A549 treated with AZD9567 at 1 μM for 4 hours (cell line): ENCODE data around the gene CX3CL1. TPM values are rescaled to one million over a fixed set of nuclear protein-coding genes. Genes with fewer than 3 reads are reported as not detected.

ENCODE experiments used
- total RNA-seq: library from RNA; stranded (reverse); fragments of 200-300 nt; extraction: Qiagen RNA extraction; gene quantifications from 5 replicates; pipeline ENCODE4 v1.2.3, GENCODE V29; 2022; ENCODE audit not compliant: insufficient read depth

CX3CL1 gene
- total RNA-seq, result 0.10 to 0.42 TPM (median 0.15 TPM) in 4 of 5 replicates, not detected in the other

DNA sequence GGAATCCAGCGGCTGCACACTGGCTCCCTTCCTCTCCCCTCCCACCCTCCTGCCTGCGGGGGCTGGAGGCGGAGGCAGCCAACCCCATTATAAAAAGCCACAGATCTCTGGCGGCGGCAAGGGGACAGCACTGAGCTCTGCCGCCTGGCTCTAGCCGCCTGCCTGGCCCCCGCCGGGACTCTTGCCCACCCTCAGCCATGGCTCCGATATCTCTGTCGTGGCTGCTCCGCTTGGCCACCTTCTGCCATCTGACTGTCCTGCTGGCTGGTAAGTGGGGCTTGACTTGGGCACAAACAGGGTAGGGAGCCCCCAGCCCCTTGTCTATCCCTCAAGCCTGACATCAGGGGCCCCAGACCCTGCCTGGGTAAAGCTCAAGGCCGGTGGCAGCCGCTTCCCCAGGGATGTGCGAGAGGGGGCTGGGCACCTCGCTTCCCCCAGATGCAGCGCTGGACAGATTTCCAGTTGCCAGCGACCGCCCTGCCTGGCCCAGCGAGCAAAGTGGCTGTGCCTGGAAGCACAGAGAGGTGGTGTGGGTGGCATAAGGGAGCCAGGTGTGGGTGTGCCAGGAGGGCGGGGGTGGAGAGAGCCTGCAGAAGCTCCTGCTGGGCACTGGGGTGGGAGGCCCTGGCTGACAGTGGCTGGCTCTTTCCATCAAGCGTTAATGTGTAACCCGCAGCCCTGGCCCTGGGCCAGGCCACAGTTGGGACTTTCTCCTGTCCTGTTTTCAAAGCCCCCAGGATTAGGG lies at the start of gene CX3CL1:
Gene CX3CL1, plus strand, starts transcription at position 119 of the 745 bp plus-strand sequence. Its CDS starts 79 bp downstream, at position 198.

DNA sequence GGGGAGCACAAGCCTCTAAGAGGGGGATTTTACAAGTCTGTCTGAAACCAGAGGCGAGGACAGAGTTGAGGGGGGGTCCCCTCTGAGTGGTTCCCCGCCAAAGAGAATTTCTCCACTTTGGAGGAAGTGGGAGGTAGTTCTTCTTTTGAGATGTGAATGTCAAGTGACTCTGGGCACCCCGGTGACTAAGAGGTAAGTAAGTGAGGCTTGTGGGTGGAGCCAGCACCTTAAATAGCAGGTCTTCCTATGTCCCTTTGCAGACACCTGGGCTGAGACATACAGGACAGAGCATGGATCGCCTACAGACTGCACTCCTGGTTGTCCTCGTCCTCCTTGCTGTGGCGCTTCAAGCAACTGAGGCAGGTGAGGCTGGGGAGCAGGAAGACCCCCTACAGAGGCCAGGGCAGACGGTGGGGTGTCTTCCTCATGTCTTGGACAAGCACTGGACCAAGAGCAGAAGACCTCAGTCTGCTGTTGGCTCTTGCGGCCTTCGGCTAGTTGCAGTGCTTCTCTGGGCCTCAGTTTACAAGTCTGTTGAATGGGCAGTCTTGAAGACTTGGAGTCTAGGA lies 13.7 kb upstream of the CX3CL1 start, which contains the start of gene CCL22:
Gene CCL22, plus strand, starts transcription at position 257 of the 569 bp plus-strand sequence. Its CDS starts 34 bp downstream, at position 291.

DNA sequence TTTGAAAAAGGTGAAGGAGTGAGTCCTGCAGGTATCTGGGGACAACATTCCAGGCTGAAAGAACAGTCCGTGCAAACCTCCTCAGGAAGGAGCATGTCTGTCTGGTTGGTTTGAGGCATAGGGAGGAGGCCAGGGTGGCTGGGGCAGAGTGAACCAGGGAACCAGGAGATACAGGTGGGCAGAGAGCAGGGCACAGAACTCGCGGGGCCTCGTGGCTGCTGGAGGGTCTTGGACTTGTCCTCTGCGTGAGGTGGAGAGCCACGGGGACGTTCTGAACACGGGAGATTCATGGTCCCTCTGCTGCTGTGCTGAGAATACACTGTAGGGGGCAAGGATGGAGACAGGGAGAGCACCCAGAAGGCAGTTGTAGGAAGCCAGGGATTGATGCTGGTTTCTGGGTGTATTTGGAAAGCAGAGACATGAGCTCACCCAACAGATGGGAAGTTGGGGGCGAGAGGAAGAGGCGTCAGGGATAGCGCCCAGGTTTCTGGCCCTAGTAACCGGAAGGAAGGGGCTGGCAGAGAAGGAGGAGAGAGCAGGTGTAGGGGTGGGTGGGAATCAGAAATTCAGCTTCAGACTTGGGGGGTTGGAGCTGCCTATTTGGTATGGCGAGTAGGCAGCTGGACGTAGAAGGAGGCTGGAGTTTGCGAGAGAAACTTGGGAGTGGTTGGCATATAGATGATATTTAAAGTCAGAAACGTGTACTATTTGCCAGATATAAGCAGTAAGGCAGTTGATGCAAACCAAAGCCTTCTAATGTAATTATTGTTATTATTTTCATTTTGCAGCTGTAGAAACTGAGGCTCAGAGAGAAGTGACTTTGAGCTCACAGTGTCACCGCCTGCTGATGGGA lies 31.9 kb downstream of the CX3CL1 start, which contains the start of gene CCL17:
Gene CCL17, plus strand, starts transcription at position 803 of the 853 bp plus-strand sequence. CDS start 9,166 bp downstream, outside the sequence.

Other genes with a start within 250 kb of the CX3CL1 start
- 88.3 to 119 TPM (median 92.3 TPM) in 5 replicates for gene PSME3IP1, start 186.5 kb upstream of the CX3CL1 start, total RNA-seq
- 27.0 to 31.4 TPM (median 30.1 TPM) in 5 replicates for gene RSPRY1, start 186.2 kb upstream of the CX3CL1 start, total RNA-seq
- gene ARL2BP, start 127.2 kb upstream of the CX3CL1 start, total RNA-seq, result 71.4 to 80.8 TPM (median 77.2 TPM) in 5 replicates
- gene PLLP, start 87.8 kb upstream of the CX3CL1 start, total RNA-seq, result 1.2 to 2.0 TPM (median 1.5 TPM) in 5 replicates
- gene CCL22, start 13.7 kb upstream of the CX3CL1 start, total RNA-seq, result 0.03 to 0.05 TPM (median 0.05 TPM) in 4 of 5 replicates, not detected in the other
- not detected in 5 replicates for gene CCL17, start 32.3 kb downstream of the CX3CL1 start, total RNA-seq
- gene CIAPIN1, start 74.9 kb downstream of the CX3CL1 start, total RNA-seq, result 71.9 to 141 TPM (median 75.6 TPM) in 5 replicates
- gene COQ9, start 75.0 kb downstream of the CX3CL1 start, total RNA-seq, result 44.3 to 53.5 TPM (median 52.4 TPM) in 5 replicates
- 107 to 180 TPM (median 110 TPM) in 5 replicates for gene POLR2C, start 90.2 kb downstream of the CX3CL1 start, total RNA-seq
- gene DOK4, start 114.0 kb downstream of the CX3CL1 start, total RNA-seq, result 22.9 to 33.3 TPM (median 32.2 TPM) in 5 replicates
- 6.3 to 7.0 TPM (median 6.9 TPM) in 4 of 5 replicates, not detected in the other for gene CCDC102A, start 164.1 kb downstream of the CX3CL1 start, total RNA-seq
- 0.02 to 0.03 TPM in 2 of 5 replicates, not detected in the others for gene ADGRG5, start 170.2 kb downstream of the CX3CL1 start, total RNA-seq